HG02840 (cell line): ENCODE data around the gene IL21.
"Not testable (repeated sequence)": the region's sequence is repeated elsewhere in the genome, so short reads cannot be mapped to it uniquely, and the experiment has no call there.

ENCODE experiments used
- ATAC-seq: cut with Tn5 transposase; IDR thresholded peaks from one replicate; pipeline ENCODE4 v1.9.1; 2021; ENCODE audit warnings: mild to moderate bottlenecking, moderate library complexity, moderate number of reproducible peaks; ENCODE audit not compliant: unreplicated experiment, low FRiP score

Gene IL21

DNA sequence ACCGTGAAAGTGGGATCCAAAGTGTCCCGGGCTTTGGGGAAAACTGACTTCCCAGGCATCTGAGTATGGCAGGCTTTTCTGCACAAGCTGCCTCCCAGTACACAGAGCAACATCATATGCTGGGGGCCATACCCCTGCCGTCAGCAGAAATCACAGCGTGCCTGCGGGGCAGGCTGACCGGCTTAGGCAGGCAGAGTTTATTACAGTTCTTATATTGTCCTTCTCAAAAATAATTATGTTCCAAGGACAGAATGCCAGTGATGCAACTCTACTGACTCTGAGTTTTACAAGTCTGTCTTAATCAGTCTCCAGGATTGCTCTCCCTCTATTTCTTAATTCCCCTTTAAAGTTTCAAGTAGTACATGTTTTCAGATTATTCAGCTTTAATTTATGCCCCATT, 37.0 kb downstream of the IL21 start:
- no peak for ATAC-seq

DNA sequence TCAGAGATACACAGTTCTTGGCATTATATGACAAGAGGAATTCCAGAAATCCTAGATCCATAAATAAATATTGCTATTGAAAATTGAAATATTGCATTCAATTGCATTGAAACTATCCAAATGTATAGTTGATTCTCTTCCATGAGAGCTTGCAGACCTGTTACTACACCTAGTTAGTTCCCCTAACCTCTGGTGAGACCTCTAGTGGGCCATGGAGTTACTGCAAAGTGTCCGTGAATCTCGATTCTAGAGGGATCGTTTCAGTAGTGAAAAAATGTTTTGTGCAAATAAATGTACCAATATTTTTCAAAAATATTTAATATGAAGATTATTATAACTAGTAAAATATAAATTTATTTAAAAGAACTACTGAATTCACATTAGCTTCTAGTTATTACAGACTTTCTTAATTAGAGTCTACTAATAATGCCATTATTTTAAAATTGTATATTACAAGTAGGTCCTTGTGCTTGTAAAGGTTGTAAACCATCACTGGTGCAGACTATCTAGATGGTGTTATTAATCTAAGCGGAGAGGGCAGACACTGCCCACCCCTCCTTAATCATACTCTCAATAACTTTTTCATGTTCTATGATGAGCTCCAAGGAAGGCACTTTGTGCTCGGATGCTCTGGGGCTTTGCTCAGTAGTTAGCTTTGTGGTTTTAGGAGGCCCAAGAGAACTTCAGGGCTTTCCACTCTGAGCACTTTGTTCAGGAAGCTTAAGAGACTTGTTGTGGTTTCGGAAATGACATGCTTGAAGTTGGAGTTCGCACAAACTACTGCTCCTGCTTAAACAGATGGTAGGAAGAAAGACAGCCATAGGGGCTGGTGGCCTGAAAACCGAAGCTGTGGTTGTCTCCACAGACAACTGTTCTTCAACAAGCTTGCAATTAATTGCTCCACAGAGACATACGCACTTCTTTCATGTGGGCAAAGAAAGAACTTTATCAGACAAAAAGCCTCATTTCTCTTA, 42.8 kb downstream of the IL21 start:
- ATAC-seq, result peak; percentile 89

DNA sequence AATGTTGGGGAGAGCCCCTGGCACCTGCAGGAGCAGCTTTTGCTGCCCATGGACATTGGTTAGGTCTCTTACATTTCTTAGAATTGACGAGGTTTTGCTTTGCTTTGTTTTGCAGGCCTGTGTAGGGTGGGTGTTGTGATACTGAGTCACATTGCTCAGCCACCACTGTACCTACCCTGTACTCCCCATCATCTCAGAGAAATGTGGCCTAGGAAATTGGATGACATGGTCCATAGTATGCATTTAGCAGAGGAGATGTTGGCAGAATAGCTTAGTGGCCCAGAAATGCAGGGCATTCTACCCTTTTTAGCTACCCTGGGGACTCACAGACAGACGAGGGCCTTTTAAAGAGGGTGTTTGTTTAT, 43.7 kb downstream of the IL21 start:
- no peak for ATAC-seq

DNA sequence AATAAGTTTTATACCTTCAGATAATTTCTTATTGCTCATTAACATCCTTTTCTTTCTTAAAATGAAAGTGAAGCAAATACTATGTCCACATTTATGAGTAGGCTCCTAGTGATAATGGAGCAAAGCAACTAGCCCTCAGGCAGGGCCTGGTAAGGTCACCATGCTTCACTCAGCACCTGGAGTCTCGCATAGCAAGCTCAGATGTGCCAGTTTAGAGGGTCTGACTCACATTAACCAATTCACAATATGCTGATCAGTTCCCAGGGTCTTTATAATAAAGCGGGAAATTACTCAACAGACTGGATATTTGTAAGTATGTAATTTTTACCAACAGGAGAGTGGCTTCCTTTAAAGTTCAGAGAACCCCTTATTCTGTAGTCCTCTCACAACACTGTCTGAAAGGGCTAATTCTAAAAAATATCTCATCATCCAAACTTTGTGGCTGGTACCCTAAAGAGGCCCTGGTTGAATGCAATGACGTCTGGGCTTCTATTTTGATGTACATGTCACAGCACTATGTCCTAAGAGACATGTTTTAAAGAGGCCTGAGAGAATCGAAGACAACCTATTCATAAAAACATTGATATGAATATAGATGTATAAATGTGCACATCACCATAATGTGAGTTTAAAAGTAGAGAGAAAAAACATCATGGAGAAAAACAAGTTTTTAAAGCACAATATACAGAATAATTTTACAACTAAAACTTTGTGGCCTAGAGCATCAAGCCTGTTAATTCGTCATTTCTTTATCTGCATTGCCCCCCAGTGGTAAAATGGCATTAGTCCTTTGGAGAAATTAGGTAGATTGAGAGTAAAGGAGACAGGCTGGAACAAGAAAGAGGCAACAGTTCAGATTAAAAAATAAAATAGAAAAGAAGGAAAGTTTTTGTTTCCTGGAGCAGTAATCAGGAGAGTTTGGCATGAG, 44.3 kb downstream of the IL21 start:
- no peak for ATAC-seq

DNA sequence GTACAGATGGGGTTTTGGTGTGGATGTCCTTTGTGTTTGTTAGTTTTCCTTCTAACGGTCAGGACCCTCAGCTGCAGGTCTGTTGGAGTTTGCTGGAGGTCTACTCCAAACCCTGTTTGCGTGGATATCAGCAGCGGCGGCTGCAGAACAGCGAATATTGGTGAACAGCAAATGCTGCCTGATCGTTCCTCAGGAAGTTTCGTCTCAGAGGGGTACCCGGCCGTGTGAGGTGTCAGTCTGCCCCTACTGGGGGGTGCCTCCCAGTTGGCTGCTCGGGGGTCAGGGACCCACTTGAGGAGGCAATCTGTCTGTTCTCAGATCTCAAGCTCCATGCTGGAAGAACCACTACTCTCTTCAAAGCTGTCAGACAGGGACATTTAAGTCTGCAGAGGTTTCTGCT, 46.5 kb downstream of the IL21 start:
- not testable (repeated sequence) for ATAC-seq

DNA sequence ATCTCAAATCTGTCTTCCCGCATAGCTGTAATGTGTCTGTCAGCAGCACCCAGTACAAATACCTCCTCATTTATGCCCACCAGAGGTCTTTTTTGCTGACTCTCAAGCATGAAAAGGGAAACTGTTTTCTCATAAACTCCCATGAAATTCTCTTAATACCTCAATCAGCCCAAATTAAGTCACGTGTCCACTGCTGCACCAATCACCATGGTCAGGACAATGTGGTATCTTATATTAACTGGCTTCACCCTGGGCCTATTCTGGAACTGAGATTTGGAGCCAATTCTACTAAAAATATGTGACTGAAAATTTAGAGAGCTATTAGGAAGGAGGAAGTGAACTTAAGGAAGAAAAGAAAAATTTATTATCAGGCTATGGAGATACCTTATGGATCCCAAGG, 58.4 kb downstream of the IL21 start:
- no peak for ATAC-seq
